ENCODE results near the gene GALNT1.

DNA sequence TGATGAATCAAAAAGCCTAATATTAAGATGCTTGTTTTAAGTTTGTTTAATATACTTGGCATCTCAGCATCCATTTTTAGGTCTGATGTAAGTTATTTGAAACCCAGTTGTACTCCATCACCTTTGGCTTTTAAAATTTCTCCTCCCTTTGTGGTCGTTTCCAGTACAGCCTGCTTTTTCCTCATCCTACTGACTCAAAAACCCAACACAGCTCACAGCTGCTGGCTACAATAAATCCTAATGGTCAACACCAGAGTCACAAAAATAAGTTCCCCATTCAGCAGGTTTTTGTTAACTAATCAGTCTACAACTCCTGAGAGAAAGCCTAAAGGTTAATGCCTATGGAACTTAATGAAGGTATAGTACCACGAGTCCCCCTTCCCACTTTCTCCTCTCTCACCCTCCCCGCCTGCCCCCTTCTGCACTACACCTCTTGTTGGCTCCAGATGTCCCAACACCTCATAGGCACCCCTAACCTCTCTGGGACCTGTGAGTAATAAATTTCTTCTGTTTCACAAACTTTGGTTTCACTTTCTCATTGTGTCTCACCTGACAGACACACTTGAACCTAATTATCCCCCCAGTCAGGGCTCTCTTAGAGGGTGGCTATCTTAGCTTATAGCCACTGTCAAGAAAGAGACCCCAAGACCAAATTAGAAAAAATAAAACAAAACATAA, 148.6 kb downstream of the GALNT1 start:
- TF ChIP-seq, protein P1, sequence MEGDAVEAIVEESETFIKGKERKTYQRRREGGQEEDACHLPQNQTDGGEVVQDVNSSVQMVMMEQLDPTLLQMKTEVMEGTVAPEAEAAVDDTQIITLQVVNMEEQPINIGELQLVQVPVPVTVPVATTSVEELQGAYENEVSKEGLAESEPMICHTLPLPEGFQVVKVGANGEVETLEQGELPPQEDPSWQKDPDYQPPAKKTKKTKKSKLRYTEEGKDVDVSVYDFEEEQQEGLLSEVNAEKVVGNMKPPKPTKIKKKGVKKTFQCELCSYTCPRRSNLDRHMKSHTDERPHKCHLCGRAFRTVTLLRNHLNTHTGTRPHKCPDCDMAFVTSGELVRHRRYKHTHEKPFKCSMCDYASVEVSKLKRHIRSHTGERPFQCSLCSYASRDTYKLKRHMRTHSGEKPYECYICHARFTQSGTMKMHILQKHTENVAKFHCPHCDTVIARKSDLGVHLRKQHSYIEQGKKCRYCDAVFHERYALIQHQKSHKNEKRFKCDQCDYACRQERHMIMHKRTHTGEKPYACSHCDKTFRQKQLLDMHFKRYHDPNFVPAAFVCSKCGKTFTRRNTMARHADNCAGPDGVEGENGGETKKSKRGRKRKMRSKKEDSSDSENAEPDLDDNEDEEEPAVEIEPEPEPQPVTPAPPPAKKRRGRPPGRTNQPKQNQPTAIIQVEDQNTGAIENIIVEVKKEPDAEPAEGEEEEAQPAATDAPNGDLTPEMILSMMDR (IDR thresholded peaks at IDR 0.05) = no peak
- TF ChIP-seq POLR2AphosphoS5 (IDR thresholded peaks at IDR 0.05) (no peak), EP300 (IDR thresholded peaks at IDR 0.05) (no peak)
